K562 (cell line): Measurements from ENCODE around the gene IRF6. TPM values are rescaled to one million over a fixed set of nuclear protein-coding genes. Genes with fewer than 3 reads are reported as not detected.

Source experiments
- ATAC-seq: fragments of 200-7000 bp; cut with Tn5 transposase; 3 replicates; pipeline ENCODE4 v1.9.1; 2020; ENCODE audit warnings: moderate library complexity
- BruUV-seq: library from RNA; stranded (reverse); fragments of 400-500 nt; replicated peaks from 2 replicates; lab custom pipeline; 2021; lab: Mats Ljungman, UMichigan
- CTCF ChIA-PET: fragments of 300-600 bp; formaldehyde crosslinking; extraction: SDS; loops from one replicate; lab custom pipeline; 2021; ENCODE audit warnings: low intra/inter-chr PET ratio; lab: Yijun Ruan, JAX
- POLR2A ChIA-PET: fragments of 300-600, 350-650 bp; sonication (Branson Sonifier 250); formaldehyde crosslinking; extraction: SDS; loops from one replicate; lab custom pipeline; 2021; ENCODE audit warnings: antibody characterized with exemption, inconsistent platforms; lab: Yijun Ruan, JAX
- DNase-seq, 4 experiments: peaks; one replicate each; pipeline versions ENCODE4 v3.0.0 to v3.0.0-alpha.2; 2011 to 2018; ENCODE audit warnings: low spot score in 3 of 4, mixed read lengths in 3 of 4; ENCODE audit errors: extremely low read depth in 1 of 4
- FAIRE-seq: peaks from 2 replicates; lab custom pipeline; 2011; peaks lifted over from hg19 to GRCh38; lab: Jason Lieb, UNC
- H2AFZ ChIP-seq: 2 replicates; pipeline ENCODE4 v1.6.0; 2011; ENCODE audit warnings: low read depth, low read length, control low read depth, inconsistent platforms
- H3K27ac ChIP-seq: fragments of 200-600 bp; 3 replicates; pipeline ENCODE4 v1.8.0; 2011; ENCODE audit warnings: low read depth, mild to moderate bottlenecking, control low read depth, inconsistent platforms, low read length, moderate library complexity, mixed read lengths; ENCODE audit errors: extremely low read depth
- H3K27me3 ChIP-seq, 2 experiments: fragments of 300-600 bp in 1 of 2; 2 replicates in 1 of 2; 3 replicates in 1 of 2; pipeline versions ENCODE4 v1.6.0 to v1.8.0; 2011; ENCODE audit warnings: inconsistent platforms in 2 of 2, low read length in 2 of 2, mild to moderate bottlenecking in 1 of 2, mixed read lengths in 1 of 2, moderate library complexity in 1 of 2; ENCODE audit not compliant: control insufficient read depth in 2 of 2, insufficient read depth in 2 of 2
- H3K36me3 ChIP-seq: fragments of 300-600 bp; 3 replicates; pipeline ENCODE4 v1.8.0; 2011; ENCODE audit warnings: mild to moderate bottlenecking, low read length, inconsistent platforms; ENCODE audit not compliant: control insufficient read depth, insufficient read depth
- H3K4me1 ChIP-seq, 2 experiments: fragments of 200-600 bp in 1 of 2; replicated peaks in 1 of 2; 2 replicates in 1 of 2; 3 replicates in 1 of 2; pipeline versions ENCODE4 v1.5.1 to v1.8.0; 2011; ENCODE audit warnings: inconsistent platforms in 2 of 2, low read length in 2 of 2, mild to moderate bottlenecking in 1 of 2, mixed read lengths in 1 of 2, moderate library complexity in 1 of 2; ENCODE audit not compliant: control insufficient read depth in 2 of 2, insufficient read depth in 2 of 2
- H3K4me2 ChIP-seq: 2 replicates; pipeline ENCODE4 v1.6.1; 2011; ENCODE audit warnings: low read length, control low read depth, inconsistent platforms, mixed read lengths; ENCODE audit not compliant: insufficient read depth
- H3K4me3 ChIP-seq: fragments of 200-600 bp; sonication (generic), shearing (Covaris generic); 2 replicates; pipeline ENCODE4 v1.5.1; 2016; ENCODE audit warnings: control low read depth, inconsistent platforms
- H3K79me2 ChIP-seq: fragments of 200-600 bp; 3 replicates; pipeline ENCODE4 v1.8.0; 2011; ENCODE audit warnings: low read length, inconsistent platforms; ENCODE audit not compliant: control insufficient read depth, insufficient read depth
- H3K9ac ChIP-seq, 2 experiments: 2 replicates each; pipeline versions ENCODE4 v1.6.0 to v1.6.1; 2011; ENCODE audit warnings: low read depth in 2 of 2, low read length in 2 of 2, control low read depth in 1 of 2, inconsistent platforms in 1 of 2, mild to moderate bottlenecking in 1 of 2, mixed read lengths in 1 of 2; ENCODE audit not compliant: insufficient read depth in 1 of 2
- H3K9me1 ChIP-seq: one replicate; pipeline ENCODE4 v1.6.0; 2011; ENCODE audit warnings: inconsistent platforms, mild to moderate bottlenecking, low read length, moderate library complexity; ENCODE audit not compliant: control insufficient read depth, insufficient read depth
- H3K9me3 ChIP-seq: replicated peaks from 2 replicates; pipeline ENCODE4 v1.5.1; 2011; ENCODE audit warnings: low read depth, low read length, inconsistent platforms; ENCODE audit not compliant: control insufficient read depth, insufficient read depth
- H4K20me1 ChIP-seq: replicated peaks from 2 replicates; pipeline ENCODE4 v1.6.1; 2011; ENCODE audit warnings: low read length, inconsistent platforms, mixed read lengths; ENCODE audit not compliant: control insufficient read depth, insufficient read depth
- BRF1 ChIP-seq: IDR thresholded peaks from 3 replicates; pipeline ENCODE4 v1.6.1; 2011; ENCODE audit warnings: borderline replicate concordance, mild to moderate bottlenecking; ENCODE audit not compliant: insufficient read length; ENCODE audit errors: extremely low read depth
- CBX1 ChIP-seq: sonication (generic); IDR thresholded peaks from 2 replicates; pipeline ENCODE4 v1.6.1; 2016; ENCODE audit warnings: antibody characterized with exemption, low read depth, mild to moderate bottlenecking
- ETV5 ChIP-seq: sonication (generic); formaldehyde crosslinking; IDR thresholded peaks from 2 replicates; pipeline ENCODE4 v1.4.0; 2020; ENCODE audit warnings: low read depth, mild to moderate bottlenecking, missing genetic modification reagents
- HDAC8 ChIP-seq: fragments of 450-650 bp; IDR thresholded peaks from 2 replicates; pipeline ENCODE4 v1.6.1; 2016; ENCODE audit warnings: mild to moderate bottlenecking, missing genetic modification characterization, moderate library complexity, missing compliant biosample characterization
- HMG20A ChIP-seq: fragments of 450-650 bp; formaldehyde crosslinking; conservative IDR thresholded peaks from 2 replicates; pipeline ENCODE4 v1.4.0; 2020; ENCODE audit warnings: mild to moderate bottlenecking, mixed read lengths
- KDM2B ChIP-seq: fragments of 250-450 bp; sonication (Bioruptor Pico); IDR thresholded peaks from 2 replicates; pipeline ENCODE4 v1.8.0; 2021; ENCODE audit warnings: mild to moderate bottlenecking, moderate library complexity
- NBN ChIP-seq: fragments of 450-650 bp; IDR thresholded peaks from 2 replicates; pipeline ENCODE4 v1.6.1; 2016; ENCODE audit warnings: low read depth, mild to moderate bottlenecking
- NFRKB ChIP-seq: fragments of 450-650 bp; IDR thresholded peaks from 2 replicates; pipeline ENCODE4 v1.6.1; 2016; ENCODE audit warnings: low read depth
- POLR2B ChIP-seq: fragments of 450-650 bp; IDR thresholded peaks from 2 replicates; pipeline ENCODE4 v1.6.1; 2018; ENCODE audit warnings: low read depth; ENCODE audit not compliant: partially characterized antibody
- PURB ChIP-seq: sonication (generic); formaldehyde crosslinking; IDR thresholded peaks from 2 replicates; pipeline ENCODE4 v1.9.0; 2021; ENCODE audit warnings: low read depth, mild to moderate bottlenecking, missing genetic modification reagents
- SNAPC5 ChIP-seq: fragments of 250-450 bp; sonication (Bioruptor Pico); IDR thresholded peaks from 2 replicates; pipeline ENCODE4 v1.8.0; 2021; ENCODE audit warnings: moderate library complexity, mild to moderate bottlenecking, inconsistent platforms
- SREBF2 ChIP-seq: sonication (generic); formaldehyde crosslinking; IDR thresholded peaks from 2 replicates; pipeline ENCODE4 v1.4.0; 2020; ENCODE audit warnings: mild to moderate bottlenecking, missing genetic modification reagents
- SRF ChIP-seq, 2 experiments: fragments of 250-450, 450-650 bp in 1 of 2; sonication (Bioruptor Pico) in 1 of 2; sonication (generic) in 1 of 2; formaldehyde crosslinking; IDR thresholded peaks; 2 replicates each; pipeline versions ENCODE4 v1.5.0 to v1.5.1; 2020 to 2022; ENCODE audit warnings: mild to moderate bottlenecking in 1 of 2, missing genetic modification reagents in 1 of 2
- ZNF444 ChIP-seq: fragments of 250-450 bp; sonication (Bioruptor Pico); IDR thresholded peaks from 2 replicates; pipeline ENCODE4 v1.4.0; 2020; ENCODE audit warnings: mild to moderate bottlenecking, moderate library complexity
- ZNF655 ChIP-seq: fragments of 250-450 bp; sonication (Bioruptor Pico); IDR thresholded peaks from 2 replicates; pipeline ENCODE4 v1.5.0; 2021
- WGBS: fragments of 100-300 bp; shearing (Covaris generic); methylation state at CpG from one replicate; pipeline ENCODE4 v1.1.6; 2016; ENCODE audit warnings: low coverage, mixed read lengths; ENCODE audit not compliant: insufficient coverage; ENCODE audit errors: missing lambda C conversion rate; 5-methylcytosine and 5-hydroxymethylcytosine counted together
- in situ Hi-C: fragments of 300-500 bp; cut with MboI; formaldehyde crosslinking; loops from 4 replicates; pipeline ENCODE4 v1.15.0; 2018; ENCODE audit warnings: inconsistent platforms, mixed read lengths
- intact Hi-C: fragments of 100-400 bp; cut with micrococcal nuclease; formaldehyde crosslinking; loops from 2 replicates; pipeline ENCODE4 v1.14.2; 2022
- polyA plus RNA-seq, 8 experiments: library from polyadenylated mRNA; depleted of rRNA in 4 of 8; stranded (reverse) in 5 of 8; unstranded in 3 of 8; fragments of >200 nt; fragmentation: Nextera tagmentation in 2 of 8; fragmentation: Illumina TruSeq in 1 of 8; extraction: Ambion mirVana in 2 of 8; extraction: Trizol in 1 of 8; gene quantifications; 2 replicates each; pipeline versions ENCODE4 v1.2.1 to v1.2.3, GENCODE V29; 2011 to 2014; ENCODE audit warnings: inconsistent platforms in 1 of 8, missing spikeins in 1 of 8
- total RNA-seq, 7 experiments: library from RNA; depleted of rRNA in 6 of 7; stranded (reverse); fragments of >200 nt in 6 of 7; fragmentation: Illumina TruSeq in 2 of 7; extraction: Trizol in 2 of 7; gene quantifications; 2 replicates each; pipeline versions ENCODE4 v1.2.1 to v1.2.3, GENCODE V29; 2011 to 2021; ENCODE audit warnings: low replicate concordance in 1 of 7

IRF6 gene
- total and polyA plus RNA-seq, 9 of the 15 experiments (the other 6 are each of a cell fraction or from before 2014, with no cell fraction given), result 0.03 to 0.65 (median 0.17) TPM

- TF ChIP-seq HDAC8 (no peak), NFRKB (no peak), SNAPC5 (no peak)
- H2AFZ ChIP-seq, result no peak overlapping the region
- no peak overlapping the region for H3K4me3 ChIP-seq
- CTCF ChIA-PET, result no interaction called here
- FAIRE-seq (no peak), DNase-seq (no peak), ATAC-seq (no peak)
- H4K20me1 ChIP-seq, result no peaks in the 10 kb centered on the region
- BruUV-seq, result no TSS peak
- H3K27me3 ChIP-seq, result peaks cover 2 to 5% of the 10 kb centered on the region in 2 experiments; a peak in 1 of 5 replicates
- POLR2A ChIA-PET, result interaction anchor here (0.6 to 2.1 kb wide), 5 partner anchors 9 to 241 kb away, joined by 3 to 8 read pairs (median 3); partner anchors contain the start of gene C1orf74
- in situ Hi-C loops (no loop called here), intact Hi-C loops (no loop called here)
- H3K9ac ChIP-seq, result no peak overlapping the region
- no peak overlapping the region for H3K27ac ChIP-seq
- 38% methylated on average over 4 of the region's 4 CpGs for WGBS
- peaks cover 3% of the 10 kb centered on the region for H3K9me1 ChIP-seq
- peaks cover 21 to 23% of the 10 kb centered on the region in 2 experiments for H3K4me1 ChIP-seq
- no peaks in the 10 kb centered on the region for H3K79me2 ChIP-seq
- H3K36me3 ChIP-seq, result no peaks in the 10 kb centered on the region
- no peaks in the 10 kb centered on the region for H3K9me3 ChIP-seq
- no peak overlapping the region for H3K4me2 ChIP-seq
Observed at GRCh38 chr1:209809611-209810010, 3.7 kb upstream of the IRF6 start.

GRCh38 chr1:209808059-209808581 is 2.2 kb upstream of the IRF6 start:
- Histone ChIP-seq H3K9me1 (peaks cover 3% of the 10 kb centered on the region), H3K36me3 (no peaks in the 10 kb centered on the region), H3K27me3 (peaks cover 2 to 10% of the 10 kb centered on the region in 2 experiments; a peak in 1 of 5 replicates), H3K4me2 (peak overlapping the region; percentile 16; the same call in 1 of the 2 replicates), H3K79me2 (no peaks in the 10 kb centered on the region), H3K9me3 (no peaks in the 10 kb centered on the region), H4K20me1 (no peaks in the 10 kb centered on the region), H3K27ac (no peak overlapping the region), H2AFZ (no peak overlapping the region), H3K4me3 (no peak overlapping the region), H3K9ac (peak overlapping the region in 1 of 2 experiments; percentile 53; a peak in 1 of 4 replicates), H3K4me1 (peaks cover 21 to 23% of the 10 kb centered on the region in 2 experiments)
- ChIA-PET POLR2A (interaction anchor here (0.5 to 1.9 kb wide), 5 partner anchors 13 to 41 kb away, joined by 3 to 4 read pairs (median 3); partner anchors contain the start of genes C1orf74 and UTP25), CTCF (interaction anchor here (0.6 kb wide), 1 partner anchor 1935 kb away, joined by 4 read pairs; no protein-coding TSS in a partner anchor)
- in situ Hi-C loops, result no loop called here
- ATAC-seq, result peak; percentile 74
- no TSS peak for BruUV-seq
- peak; percentile 72 to 89 (median 81) for DNase-seq
- intact Hi-C loops, result no loop called here
- peak; percentile 98 for FAIRE-seq
- TF ChIP-seq PURB (no peak), SRF (CRISPR knock-in tag; IDR thresholded peaks at IDR 0.05) (no peak), SREBF2 (CRISPR knock-in tag) (no peak), CBX1 (peak; percentile 59; the same call in 1 of the 2 replicates), HMG20A (no peak), POLR2B (no peak), NBN (no peak), ZNF655 (CRISPR knock-in tag) (no peak), ZNF444 (CRISPR knock-in tag) (no peak), BRF1 (no peak), KDM2B (CRISPR knock-in tag) (no peak), ETV5 (no peak)
